SK-N-SH (cell line): ENCODE measurements around the gene LIPA. TPM values are rescaled to one million over a fixed set of nuclear protein-coding genes. Genes with fewer than 3 reads are reported as not detected.

Source experiments
- CTCF ChIA-PET: fragments of 300-600, 350-600 bp; formaldehyde crosslinking; extraction: SDS; loops from one replicate; lab custom pipeline; 2021; lab: Yijun Ruan, JAX
- POLR2A ChIA-PET: fragments of 350-600 bp; sonication (Branson Sonifier 250); formaldehyde crosslinking; extraction: SDS; loops from one replicate; lab custom pipeline; 2020; ENCODE audit warnings: antibody characterized with exemption, inconsistent platforms; lab: Yijun Ruan, JAX
- DNase-seq: peaks from one replicate; pipeline ENCODE4 v3.0.0; 2012
- H2AFZ ChIP-seq: fragments of 200-600 bp; sonication (generic); 2 replicates; pipeline ENCODE4 v1.8.1; 2016; ENCODE audit warnings: antibody characterized with exemption, mild to moderate bottlenecking, low read depth
- H3F3A ChIP-seq: fragments of 200-600 bp; sonication (generic); replicated peaks from 2 replicates; pipeline ENCODE3; 2016; ENCODE audit warnings: antibody characterized with exemption, mild to moderate bottlenecking; ENCODE audit not compliant: insufficient read depth
- H3K27ac ChIP-seq, 2 experiments: fragments of 200-500 bp in 1 of 2; fragments of 200-600 bp in 1 of 2; sonication (Bioruptor generic) in 1 of 2; sonication (generic), shearing (Covaris generic) in 1 of 2; 2 replicates each; pipeline versions ENCODE4 v1.5.1 to v1.6.1; 2014 to 2016; ENCODE audit warnings: low read depth in 2 of 2, inconsistent platforms in 1 of 2, low read length in 1 of 2, mild to moderate bottlenecking in 1 of 2, mixed read lengths in 1 of 2
- H3K27me3 ChIP-seq: fragments of 200-600 bp; sonication (generic), shearing (Covaris generic); 2 replicates; pipeline ENCODE4 v1.6.1; 2016; ENCODE audit warnings: mixed run types; ENCODE audit not compliant: insufficient read depth
- H3K36me3 ChIP-seq, 2 experiments: fragments of 200-500 bp in 1 of 2; fragments of 200-600 bp in 1 of 2; sonication (Bioruptor generic) in 1 of 2; sonication (generic) in 1 of 2; replicated peaks in 1 of 2; 2 replicates each; pipeline versions ENCODE3 to v1.5.1; 2014 to 2016; ENCODE audit warnings: low read length in 1 of 2, mild to moderate bottlenecking in 1 of 2; ENCODE audit not compliant: insufficient read depth in 2 of 2, control insufficient read depth in 1 of 2
- H3K4me1 ChIP-seq, 2 experiments: fragments of 200-500 bp in 1 of 2; fragments of 200-600 bp in 1 of 2; sonication (Bioruptor generic) in 1 of 2; sonication (generic), shearing (Covaris generic) in 1 of 2; 2 replicates each; pipeline versions ENCODE4 v1.5.1 to v1.6.1; 2014 to 2016; ENCODE audit warnings: low read depth in 1 of 2, low read length in 1 of 2, mixed run types in 1 of 2; ENCODE audit not compliant: insufficient read depth in 2 of 2, control insufficient read depth in 1 of 2
- H3K4me2 ChIP-seq: fragments of 200-600 bp; sonication (generic), shearing (Covaris generic); 2 replicates; pipeline ENCODE4 v1.6.1; 2017; ENCODE audit warnings: mixed run types
- H3K4me3 ChIP-seq, 2 experiments: fragments of 200-500 bp in 1 of 2; fragments of 200-600 bp in 1 of 2; sonication (Bioruptor generic) in 1 of 2; sonication (generic), shearing (Covaris generic) in 1 of 2; 2 replicates each; pipeline versions ENCODE4 v1.5.1 to v1.8.1; 2014 to 2016; ENCODE audit warnings: low read depth in 2 of 2, inconsistent platforms in 1 of 2, low read length in 1 of 2, mild to moderate bottlenecking in 1 of 2, mixed read lengths in 1 of 2, moderate library complexity in 1 of 2
- H3K79me2 ChIP-seq: fragments of 200-600 bp; sonication (generic); 2 replicates; pipeline ENCODE4 v1.8.1; 2017; ENCODE audit warnings: mild to moderate bottlenecking; ENCODE audit not compliant: insufficient read depth
- H3K9ac ChIP-seq: fragments of 200-600 bp; sonication (generic); 2 replicates; pipeline ENCODE4 v1.6.1; 2017; ENCODE audit warnings: mixed run types
- H3K9me2 ChIP-seq: fragments of 200-600 bp; sonication (generic); 2 replicates; pipeline ENCODE4 v1.6.1; 2017; ENCODE audit warnings: mixed run types
- H3K9me3 ChIP-seq: fragments of 200-600 bp; sonication (generic); 2 replicates; pipeline ENCODE4 v1.6.1; 2017; ENCODE audit warnings: mixed run types, mild to moderate bottlenecking, moderate library complexity
- H4K20me1 ChIP-seq: fragments of 200-600 bp; sonication (generic); 2 replicates; pipeline ENCODE4 v1.6.1; 2017; ENCODE audit warnings: mild to moderate bottlenecking, mixed run types; ENCODE audit not compliant: insufficient read depth
- CTCF ChIP-seq: fragments of 200-600 bp; sonication (generic); IDR thresholded peaks from 2 replicates; pipeline ENCODE4 v1.6.1; 2017; ENCODE audit warnings: antibody characterized with exemption, mild to moderate bottlenecking, moderate library complexity
- FOXM1 ChIP-seq: IDR thresholded peaks from 2 replicates; pipeline ENCODE4 v1.4.0; 2012; ENCODE audit warnings: low read depth, mild to moderate bottlenecking
- MEF2A ChIP-seq: IDR thresholded peaks from 2 replicates; pipeline ENCODE4 v1.4.0; 2012; ENCODE audit warnings: low read depth, borderline replicate concordance
- MXI1 ChIP-seq: IDR thresholded peaks from 2 replicates; pipeline ENCODE4 v1.6.1; 2012; ENCODE audit warnings: mild to moderate bottlenecking, low read depth, low read length, improper control_type of control experiment
- POLR2AphosphoS5 ChIP-seq: IDR thresholded peaks from 2 replicates; pipeline ENCODE4 v1.6.1; 2012; ENCODE audit warnings: low read depth, low read length
- REST ChIP-seq: IDR thresholded peaks from 2 replicates; pipeline ENCODE4 v1.6.1; 2012; ENCODE audit warnings: mild to moderate bottlenecking, low read depth, low read length, moderate library complexity
- SMC3 ChIP-seq: IDR thresholded peaks from 2 replicates; pipeline ENCODE4 v1.6.1; 2012; ENCODE audit warnings: low read depth, low read length, improper control_type of control experiment
- TEAD4 ChIP-seq: IDR thresholded peaks from 2 replicates; pipeline ENCODE4 v1.4.0; 2012; ENCODE audit warnings: mild to moderate bottlenecking, borderline replicate concordance; ENCODE audit not compliant: insufficient read depth
- WGBS: methylation state at CpG from one replicate; pipeline ENCODE4 v1.1.6; 2017; ENCODE audit warnings: low lambda C conversion rate; 5-methylcytosine and 5-hydroxymethylcytosine counted together
- polyA plus RNA-seq, 3 experiments: library from polyadenylated mRNA; depleted of rRNA; stranded (reverse); fragments of >200 nt; gene quantifications; 2 replicates each; pipeline ENCODE4 v1.2.3, GENCODE V29; 2012

The LIPA gene
- polyA plus RNA-seq, 1 of the 3 experiments (the other 2 are of a cell fraction): 43.2 TPM

GRCh38 chr10:89295597-89295996 is 44.0 kb upstream of the LIPA start:
- Histone ChIP-seq H2AFZ (no peak overlapping the region), H3K9me2 (no peaks in the 10 kb centered on the region), H3F3A (no peaks in the 10 kb centered on the region), H4K20me1 (no peaks in the 10 kb centered on the region), H3K36me3 (no peaks in the 10 kb centered on the region), H3K79me2 (no peaks in the 10 kb centered on the region), H3K27ac (no peak overlapping the region), H3K9ac (no peak overlapping the region), H3K27me3 (no peaks in the 10 kb centered on the region), H3K4me3 (no peak overlapping the region), H3K4me1 (no peaks in the 10 kb centered on the region), H3K4me2 (no peak overlapping the region), H3K9me3 (no peaks in the 10 kb centered on the region)
- POLR2A ChIA-PET: no interaction called here
- CTCF ChIA-PET: interaction anchor here (1.0 kb wide), 1 partner anchor 416 kb away, joined by 3 read pairs; the partner anchor contains the start of gene STAMBPL1
- TF ChIP-seq CTCF: no peak
- no peak for DNase-seq
- WGBS: 67% methylated on average over 1 of the region's 1 CpG

- WGBS: 68% methylated on average over 3 of the region's 3 CpGs
- H3K9ac ChIP-seq: no peak overlapping the region
- H3K9me3 ChIP-seq: no peaks in the 10 kb centered on the region
- H3F3A ChIP-seq: no peaks in the 10 kb centered on the region
- H3K4me3 ChIP-seq: no peak overlapping the region
- ChIA-PET POLR2A (no interaction called here), CTCF (interaction anchor here (0.8 to 1.0 kb wide), 2 partner anchors 95 to 415 kb away, joined by 3 read pairs; partner anchors contain the start of gene STAMBPL1)
- H4K20me1 ChIP-seq: no peaks in the 10 kb centered on the region
- no peak for DNase-seq
- no peaks in the 10 kb centered on the region for H3K27me3 ChIP-seq
- no peaks in the 10 kb centered on the region for H3K79me2 ChIP-seq
- H2AFZ ChIP-seq: no peak overlapping the region
- no peaks in the 10 kb centered on the region for H3K4me1 ChIP-seq
- no peak overlapping the region for H3K4me2 ChIP-seq
- no peak overlapping the region for H3K27ac ChIP-seq
- H3K36me3 ChIP-seq: no peaks in the 10 kb centered on the region
- TF ChIP-seq FOXM1 (no peak), POLR2AphosphoS5 (no peak), SMC3 (no peak), TEAD4 (no peak), MXI1 (no peak), MEF2A (no peak), REST (no peak)
- no peaks in the 10 kb centered on the region for H3K9me2 ChIP-seq
Measured at GRCh38 chr10:89294721-89295239, 43.2 kb upstream of the LIPA start.
